K562 (cell line): Measurements from ENCODE around the gene TRAP1. TPM values are rescaled to one million over a fixed set of nuclear protein-coding genes. Genes with fewer than 3 reads are reported as not detected.

Experiments
- ATF7 ChIP-seq: fragments of 450-650 bp; IDR thresholded peaks from 2 replicates; pipeline ENCODE4 v1.7.1; 2014; ENCODE audit warnings: mild to moderate bottlenecking, moderate library complexity
- CXXC5 ChIP-seq: fragments of 250-450 bp; sonication (Bioruptor Pico); IDR thresholded peaks from 2 replicates; pipeline ENCODE4 v1.8.0; 2022; ENCODE audit warnings: inconsistent platforms, mild to moderate bottlenecking, moderate library complexity
- E2F6 ChIP-seq, 2 experiments: IDR thresholded peaks; 2 replicates each; pipeline ENCODE4 v1.6.1; 2011; ENCODE audit warnings: borderline replicate concordance in 1 of 2, control low read depth in 1 of 2, low read depth in 1 of 2, low read length in 1 of 2, mild to moderate bottlenecking in 1 of 2, mixed read lengths in 1 of 2, moderate library complexity in 1 of 2; ENCODE audit not compliant: insufficient read depth in 1 of 2, insufficient read length in 1 of 2, poor library complexity in 1 of 2, severe bottlenecking in 1 of 2; ENCODE audit errors: extremely low read depth in 1 of 2
- FIP1L1 ChIP-seq: fragments of 200-400 bp; formaldehyde crosslinking; IDR thresholded peaks from 2 replicates; pipeline ENCODE4 v1.6.1; 2018; ENCODE audit warnings: mild to moderate bottlenecking, low read depth, low read length; ENCODE audit not compliant: poor library complexity, severe bottlenecking
- HMGN3 ChIP-seq: IDR thresholded peaks from 2 replicates; pipeline ENCODE4 v1.6.1; 2011; ENCODE audit warnings: borderline replicate concordance, low read depth, mild to moderate bottlenecking, mixed read lengths, low read length; ENCODE audit not compliant: insufficient read length; ENCODE audit errors: extremely low read depth
- HMGXB4 ChIP-seq: sonication (generic); formaldehyde crosslinking; IDR thresholded peaks from 2 replicates; pipeline ENCODE4 v1.8.1; 2023; ENCODE audit warnings: mild to moderate bottlenecking, missing genetic modification reagents
- MBD2 ChIP-seq: sonication (generic); IDR thresholded peaks from 2 replicates; pipeline ENCODE4 v1.6.1; 2016; ENCODE audit warnings: low read depth, borderline replicate concordance
- NCOA1 ChIP-seq: fragments of 450-650 bp; IDR thresholded peaks from 2 replicates; pipeline ENCODE4 v1.6.1; 2016; ENCODE audit warnings: low read depth
- NFRKB ChIP-seq: fragments of 450-650 bp; IDR thresholded peaks from 2 replicates; pipeline ENCODE4 v1.6.1; 2016; ENCODE audit warnings: low read depth
- NR2C2 ChIP-seq, 2 experiments: fragments of 200-800 bp in 1 of 2; sonication (Bioruptor generic) in 1 of 2; sonication (generic) in 1 of 2; formaldehyde crosslinking in 1 of 2; IDR thresholded peaks; 2 replicates each; pipeline versions ENCODE4 v1.6.1 to v1.8.0; 2016 to 2022; ENCODE audit warnings: mild to moderate bottlenecking in 1 of 2, missing compliant biosample characterization in 1 of 2, missing genetic modification characterization in 1 of 2, missing genetic modification reagents in 1 of 2
- PML ChIP-seq: IDR thresholded peaks from 2 replicates; pipeline ENCODE4 v1.6.1; 2012; ENCODE audit warnings: low read length, inconsistent platforms
- REST ChIP-seq, 2 experiments: fragments of 450-650 bp; formaldehyde crosslinking in 1 of 2; IDR thresholded peaks; 2 replicates each; pipeline versions ENCODE4 v1.4.0 to v1.6.1; 2014 to 2020; ENCODE audit warnings: mild to moderate bottlenecking in 2 of 2, borderline replicate concordance in 1 of 2, low read depth in 1 of 2
- SAP30 ChIP-seq: fragments of 200-600 bp; sonication (generic); IDR thresholded peaks from 2 replicates; pipeline ENCODE4 v1.6.1; 2012; ENCODE audit warnings: borderline replicate concordance, low read depth, mild to moderate bottlenecking, moderate library complexity, low read length, control low read depth, inconsistent platforms; ENCODE audit not compliant: insufficient read depth, poor library complexity, severe bottlenecking
- ZNF165 ChIP-seq: fragments of 250-450 bp; sonication (Bioruptor Pico); IDR thresholded peaks from 2 replicates; pipeline ENCODE4 v1.4.0; 2020; ENCODE audit warnings: borderline replicate concordance
- polyA plus RNA-seq, 8 experiments: library from polyadenylated mRNA; depleted of rRNA in 4 of 8; stranded (reverse) in 5 of 8; unstranded in 3 of 8; fragments of >200 nt; fragmentation: Nextera tagmentation in 2 of 8; fragmentation: Illumina TruSeq in 1 of 8; extraction: Ambion mirVana in 2 of 8; extraction: Trizol in 1 of 8; gene quantifications; 2 replicates each; pipeline versions ENCODE4 v1.2.1 to v1.2.3, GENCODE V29; 2011 to 2014; ENCODE audit warnings: inconsistent platforms in 1 of 8, missing spikeins in 1 of 8
- total RNA-seq, 7 experiments: library from RNA; depleted of rRNA in 6 of 7; stranded (reverse); fragments of >200 nt in 6 of 7; fragmentation: Illumina TruSeq in 2 of 7; extraction: Trizol in 2 of 7; gene quantifications; 2 replicates each; pipeline versions ENCODE4 v1.2.1 to v1.2.3, GENCODE V29; 2011 to 2021; ENCODE audit warnings: low replicate concordance in 1 of 7

Gene TRAP1
- total and polyA plus RNA-seq, 9 of the 15 experiments (the other 6 are each of a cell fraction or from before 2014, with no cell fraction given) = 19.1 to 436 (median 301) TPM

- TF ChIP-seq NR2C2 (CRISPR knock-in tag; IDR thresholded peaks at IDR 0.05) = peak; percentile 67; the same call in 1 of the 2 replicates
- peak; percentile 82 for TF ChIP-seq NR2C2 (tag; IDR thresholded peaks at IDR 0.05)
- peak; percentile 46 for TF ChIP-seq SAP30
- peak; percentile 70 for TF ChIP-seq HMGN3
- TF ChIP-seq ATF7 = peak; percentile 94
- TF ChIP-seq HMGXB4 (CRISPR knock-in tag) = peak; percentile 76; the same call in 1 of the 2 replicates
- 0 out of 2 replicates have a peak, but pooled peaks have one; percentile 48 for TF ChIP-seq ZNF165 (CRISPR knock-in tag)
- TF ChIP-seq CXXC5 (CRISPR knock-in tag) = peak; percentile 88
- peak; percentile 80 for TF ChIP-seq NFRKB
- no peak; the same call in 1 of the 2 replicates for TF ChIP-seq REST (IDR thresholded peaks at IDR 0.05; ENCODE audit: borderline replicate concordance)
- TF ChIP-seq REST (CRISPR knock-in tag; IDR thresholded peaks at IDR 0.05; ENCODE audit: low read depth) = peak; percentile 33; the same call in 1 of the 2 replicates
- peak; percentile 50; the same call in 1 of the 2 replicates for TF ChIP-seq MBD2
- TF ChIP-seq E2F6 (IDR thresholded peaks at IDR 0.05; ENCODE audit: borderline replicate concordance in 1 of 2, extremely low read depth in 1 of 2, insufficient read depth in 1 of 2, insufficient read length in 1 of 2, low read depth in 1 of 2, low read length in 1 of 2, poor library complexity in 1 of 2, severe bottlenecking in 1 of 2) = peak; percentile 90
- peak; percentile 35; the same call in 1 of the 2 replicates for TF ChIP-seq PML
- no peak for TF ChIP-seq NCOA1
- peak; percentile 79 for TF ChIP-seq FIP1L1
Observed at GRCh38 chr16:3717235-3718018, at the start of gene TRAP1 (continued).
